NCI-H2196 (cell line): ENCODE results near the gene ASS1.

ENCODE experiments used
- DNase-seq: peaks from one replicate; lab custom pipeline; 2025; ENCODE audit not compliant: unreplicated experiment; lab: John Stamatoyannopoulos, UW

ASS1 gene

GRCh38 chr9:130452835-130453234 lies 8.1 kb downstream of the ASS1 start:
- no peak for DNase-seq

- DNase-seq = peak; percentile 93
Observed at GRCh38 chr9:130453487-130453886, 8.7 kb downstream of the ASS1 start.

GRCh38 chr9:130454096-130454811 lies 9.5 kb downstream of the ASS1 start:
- DNase-seq = no peak

- no peak for DNase-seq
Observed at GRCh38 chr9:130454812-130455325, 10.1 kb downstream of the ASS1 start.

DNA sequence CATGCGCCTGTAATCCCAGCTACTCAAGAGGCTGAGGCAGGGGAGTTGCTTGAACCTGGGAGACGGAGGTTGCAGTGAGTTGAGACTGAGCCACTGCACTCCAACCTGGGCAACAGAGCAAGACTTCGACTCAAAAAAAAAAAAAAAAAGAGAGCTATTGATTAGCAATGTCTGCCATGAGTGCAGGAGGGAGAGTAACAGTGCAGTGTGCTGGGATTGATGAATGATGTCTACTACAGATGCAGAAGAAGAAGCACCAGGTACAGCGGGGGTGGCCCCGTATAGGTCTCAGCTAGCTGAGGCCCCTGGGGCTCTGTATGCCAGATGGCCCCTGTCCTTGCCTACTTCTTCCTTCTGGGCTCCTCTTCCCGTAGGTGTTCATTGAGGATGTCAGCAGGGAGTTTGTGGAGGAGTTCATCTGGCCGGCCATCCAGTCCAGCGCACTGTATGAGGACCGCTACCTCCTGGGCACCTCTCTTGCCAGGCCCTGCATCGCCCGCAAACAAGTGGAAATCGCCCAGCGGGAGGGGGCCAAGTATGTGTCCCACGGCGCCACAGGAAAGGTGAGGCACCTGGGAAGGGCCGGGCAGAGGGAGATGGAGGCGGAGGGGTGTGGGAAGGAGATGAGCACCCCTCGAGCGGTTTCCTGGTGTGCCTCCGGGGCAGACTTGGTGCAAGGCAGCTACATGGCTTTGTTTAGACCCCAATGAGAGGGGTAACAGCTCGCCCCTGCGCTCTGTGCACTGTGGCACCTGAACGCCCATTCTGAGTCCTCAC lies 13.5 kb downstream of the ASS1 start:
- DNase-seq = no peak

DNA sequence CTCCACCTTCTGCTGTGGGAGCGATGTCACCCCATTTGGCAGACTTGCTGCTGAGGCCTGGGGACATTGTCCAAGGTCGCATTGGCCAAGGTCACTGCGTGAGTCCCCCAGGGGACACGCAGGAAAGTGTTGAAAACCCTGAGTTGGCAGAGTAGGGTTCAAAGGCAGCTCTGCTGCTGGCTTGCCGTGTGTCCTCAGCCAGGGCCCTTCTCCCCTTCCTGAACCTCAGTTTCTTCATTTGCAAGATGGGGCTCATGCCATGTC lies 14.0 kb downstream of the ASS1 start:
- DNase-seq = no peak

DNA sequence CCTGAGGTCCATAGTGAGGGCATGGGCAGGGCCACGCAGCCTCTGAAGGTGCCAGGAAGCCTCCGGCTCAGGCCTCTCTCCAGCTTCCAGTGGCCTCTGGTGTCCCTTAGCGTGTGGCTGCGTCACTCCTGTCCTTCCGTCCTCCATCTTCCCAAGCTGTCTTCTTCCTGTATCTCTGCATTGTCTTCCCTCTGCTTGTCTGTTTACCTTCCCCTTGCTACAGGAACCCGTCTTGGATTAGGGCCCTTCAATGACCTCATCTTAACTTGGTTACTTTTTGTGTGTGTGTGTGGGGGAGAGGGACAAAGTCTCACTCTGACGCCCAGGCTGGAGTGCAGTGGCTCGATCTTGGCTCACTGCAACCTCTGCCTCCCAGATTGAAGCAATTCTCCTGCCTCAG lies 14.4 kb downstream of the ASS1 start:
- DNase-seq = no peak

GRCh38 chr9:130459941-130460669 lies 15.3 kb downstream of the ASS1 start:
- no peak for DNase-seq

- DNase-seq = peak; percentile 77
Observed at GRCh38 chr9:130461218-130461630, 16.5 kb downstream of the ASS1 start.

DNA sequence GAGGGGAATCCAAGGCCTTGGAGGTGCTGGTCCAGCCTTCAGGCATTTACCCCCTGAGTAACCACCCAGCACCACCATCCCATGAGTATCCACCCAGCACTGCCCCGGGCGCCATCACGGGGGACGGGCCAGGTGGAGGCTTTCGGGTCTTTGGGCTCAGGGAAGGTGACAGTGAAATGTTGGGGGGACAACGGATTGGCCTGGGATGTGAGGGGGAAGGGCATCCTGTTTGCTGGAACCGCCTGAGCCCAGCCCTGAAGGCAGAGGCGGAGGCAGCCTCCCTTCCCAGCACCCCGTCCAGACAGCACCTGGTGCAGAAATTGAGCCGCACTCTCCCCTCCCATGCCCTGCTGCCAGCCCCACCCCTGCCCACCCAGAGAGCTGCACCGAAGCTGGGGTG lies 17.0 kb downstream of the ASS1 start:
- no peak for DNase-seq

GRCh38 chr9:130462685-130463540 lies 18.2 kb downstream of the ASS1 start:
- no peak for DNase-seq

DNA sequence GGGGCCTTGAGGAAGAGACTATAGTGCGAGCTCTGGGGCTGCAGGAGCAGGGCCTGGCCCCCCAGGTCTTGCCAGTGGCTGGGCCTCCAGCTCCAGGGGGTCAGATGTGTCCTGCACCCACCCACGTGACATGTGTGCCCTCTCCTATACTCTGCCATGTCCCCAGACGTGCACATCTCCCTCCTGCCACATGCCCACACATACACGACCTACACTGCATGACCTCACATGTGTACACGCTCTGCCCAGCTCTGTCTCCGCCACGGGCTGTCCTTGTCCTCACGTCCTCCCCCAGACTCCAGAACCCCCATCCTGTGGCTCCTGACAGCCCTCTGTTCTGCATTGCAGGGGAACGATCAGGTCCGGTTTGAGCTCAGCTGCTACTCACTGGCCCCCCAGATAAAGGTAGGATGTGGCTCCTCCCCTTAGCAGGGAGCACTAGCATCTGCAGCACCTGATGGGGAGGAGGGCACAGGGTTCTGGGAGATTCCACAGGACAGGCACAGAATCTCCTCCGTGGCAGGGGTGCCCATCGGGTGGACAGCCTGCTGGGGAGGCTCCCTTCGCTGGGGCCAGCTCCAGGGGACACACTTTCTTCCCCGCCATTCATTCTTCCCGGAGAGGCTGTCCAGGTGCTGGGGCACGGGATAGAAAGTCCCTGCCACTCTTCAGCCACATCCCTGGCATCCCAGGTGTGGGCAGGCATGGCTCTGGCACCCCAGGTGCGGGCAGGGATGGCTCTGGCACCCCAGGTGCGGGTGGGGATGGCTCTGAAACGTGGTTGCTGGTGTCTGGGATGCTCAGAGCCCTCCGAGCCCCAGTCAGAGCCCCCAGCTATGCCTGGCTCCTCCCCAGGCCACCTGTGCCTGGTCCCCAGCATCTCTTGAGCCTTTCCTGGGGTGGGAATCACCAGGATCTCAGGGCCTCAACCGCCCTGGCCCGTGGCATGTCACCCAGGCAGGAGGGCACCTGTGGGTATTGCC lies 19.3 kb downstream of the ASS1 start:
- DNase-seq = no peak

DNA sequence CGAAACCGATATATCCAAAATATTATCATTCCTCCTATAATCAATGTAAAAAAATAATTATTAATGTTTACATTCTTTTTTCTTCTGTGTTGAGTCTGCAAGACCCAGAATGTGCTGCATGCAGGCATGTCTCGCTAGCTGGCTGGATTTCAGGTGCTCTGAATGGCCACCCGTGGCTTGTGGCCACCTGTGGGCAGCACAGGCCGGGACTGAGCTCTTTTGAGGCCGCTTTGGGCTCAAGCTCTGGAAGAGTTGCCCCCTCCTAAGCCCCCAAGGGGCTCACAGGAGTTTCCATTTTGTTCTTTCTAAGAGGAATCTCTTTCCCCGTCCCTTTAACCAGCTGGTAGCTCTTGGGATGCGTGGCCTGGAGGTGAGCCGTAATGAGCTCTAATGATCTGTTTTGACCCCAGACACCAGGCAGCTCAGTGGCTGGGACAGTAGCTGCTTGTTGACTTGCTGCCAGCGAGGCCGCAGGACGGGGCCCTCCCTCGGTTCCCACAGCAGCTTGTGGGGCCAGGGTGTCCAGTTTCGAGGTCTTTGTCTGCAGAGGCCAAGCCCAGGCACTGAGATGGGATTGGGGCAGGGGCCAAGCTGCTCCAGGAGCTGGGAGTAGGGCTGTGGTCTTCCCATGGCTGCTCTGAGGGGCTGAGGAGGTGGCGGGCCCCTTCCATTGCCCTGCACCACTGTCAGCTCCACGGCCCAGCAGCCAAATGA lies 20.8 kb downstream of the ASS1 start:
- DNase-seq = no peak

DNA sequence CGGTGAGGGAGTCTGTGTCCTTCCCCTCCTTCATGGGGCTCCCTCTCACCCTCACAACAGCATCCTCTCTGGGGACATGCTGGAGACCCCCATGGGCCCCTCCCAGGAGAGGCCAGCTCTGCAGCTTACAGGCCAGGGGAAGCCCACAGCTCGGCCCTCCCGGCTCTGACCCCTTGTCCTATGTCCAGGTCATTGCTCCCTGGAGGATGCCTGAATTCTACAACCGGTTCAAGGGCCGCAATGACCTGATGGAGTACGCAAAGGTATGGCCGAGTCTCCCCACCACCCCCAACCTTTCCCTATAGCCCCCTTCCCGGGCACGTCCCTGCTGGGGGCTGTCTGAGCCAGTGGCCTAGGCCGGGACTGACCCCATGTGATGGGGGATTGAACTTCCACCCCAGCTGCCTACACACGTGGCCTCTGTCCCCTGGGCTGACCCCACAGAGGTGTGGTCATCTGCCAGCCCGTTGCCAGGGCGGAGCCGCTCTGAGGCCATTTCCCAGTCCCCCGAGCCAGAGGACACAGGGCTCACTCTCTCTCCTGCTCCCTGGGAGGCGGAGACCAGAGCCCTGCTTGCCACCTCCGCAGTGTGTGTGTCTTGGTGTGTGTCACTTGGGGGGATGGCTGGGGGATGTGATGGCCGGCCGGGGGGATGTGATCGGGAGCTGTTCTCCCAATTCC lies 21.9 kb downstream of the ASS1 start:
- DNase-seq = no peak

DNA sequence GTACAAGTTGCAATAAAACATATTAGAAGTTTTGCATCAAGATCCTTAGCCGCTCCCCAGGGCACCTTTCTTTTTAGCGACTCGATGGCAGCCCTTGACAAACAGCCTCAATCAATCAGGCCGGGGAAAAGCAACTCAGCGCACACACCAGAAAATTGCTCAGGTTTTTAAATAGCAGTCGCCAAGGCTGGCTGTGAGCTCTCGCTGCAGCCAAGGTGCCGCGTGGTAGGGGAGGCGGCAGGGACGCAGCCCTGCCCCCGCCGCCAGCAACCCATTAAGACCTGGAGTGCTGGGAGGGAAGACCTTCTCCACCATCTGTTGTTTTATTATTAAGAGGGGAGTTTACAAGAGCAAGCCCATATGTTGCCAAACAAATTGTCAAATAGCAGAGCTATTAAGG lies 22.6 kb downstream of the ASS1 start:
- DNase-seq = no peak

DNA sequence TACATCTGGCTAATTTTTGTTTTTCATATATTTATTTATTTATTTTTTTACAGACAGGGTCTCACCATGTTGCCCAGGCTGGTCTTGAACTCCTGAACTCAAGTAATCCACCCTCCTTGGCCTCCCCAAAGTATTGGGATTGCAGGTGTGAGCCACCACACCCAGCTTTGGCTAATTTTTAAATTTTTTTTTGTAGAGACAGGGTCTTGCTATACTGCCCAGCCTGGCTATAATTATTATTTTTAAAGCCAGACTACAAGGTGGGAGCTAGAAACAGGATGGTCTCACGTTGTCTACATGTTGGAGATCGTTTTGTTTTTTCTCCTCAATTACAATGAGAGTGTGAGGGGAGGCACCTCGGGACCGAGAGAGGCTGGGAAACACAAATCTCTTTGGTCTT lies 23.8 kb downstream of the ASS1 start:
- DNase-seq = no peak

DNA sequence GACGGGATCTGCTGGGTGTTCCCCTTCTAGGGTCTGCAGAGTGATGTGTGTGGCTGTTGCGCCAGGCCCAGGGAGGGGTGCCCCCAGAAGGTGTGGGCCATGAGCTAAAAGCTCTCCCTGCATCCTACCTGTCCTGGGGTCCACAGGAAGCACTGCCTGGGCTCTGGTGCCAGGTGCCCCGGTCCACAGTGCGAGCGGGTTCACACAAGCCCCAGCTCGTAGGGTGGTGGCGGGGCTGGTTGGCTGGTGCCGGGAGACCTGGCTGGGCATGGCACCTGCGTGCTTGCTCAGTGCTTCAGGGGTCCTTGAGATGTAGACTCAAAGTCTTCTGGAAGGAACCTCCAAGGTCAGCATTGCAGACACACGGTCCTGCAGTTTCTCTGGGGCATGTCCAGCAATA lies 25.5 kb downstream of the ASS1 start:
- no peak for DNase-seq

- no peak for DNase-seq
Observed at GRCh38 chr9:130470950-130471349, 26.2 kb downstream of the ASS1 start.
